Neural progenitor cell (in vitro differentiated cells): ENCODE data around the gene MAPK8. TPM values are rescaled to one million over a fixed set of nuclear protein-coding genes. Genes with fewer than 3 reads are reported as not detected.

ENCODE experiments used
- DNase-seq: peaks from one replicate; pipeline ENCODE4 v3.0.0-alpha.2; 2016; ENCODE audit warnings: low spot score
- H2AFZ ChIP-seq: fragments of 200-600 bp; sonication (generic); replicated peaks from 2 replicates; pipeline ENCODE4 v1.6.1; 2016; ENCODE audit warnings: antibody characterized with exemption
- H3F3A ChIP-seq: fragments of 200-600 bp; sonication (generic); 2 replicates; pipeline ENCODE4 v1.6.1; 2016; ENCODE audit warnings: antibody characterized with exemption, low read depth
- H3K27ac ChIP-seq: fragments of 200-600 bp; sonication (generic); 2 replicates; pipeline ENCODE4 v1.5.1; 2016; ENCODE audit warnings: mild to moderate bottlenecking
- H3K27me3 ChIP-seq: fragments of 200-600 bp; sonication (generic); 2 replicates; pipeline ENCODE4 v1.6.1; 2016; ENCODE audit warnings: mild to moderate bottlenecking, moderate library complexity
- H3K36me3 ChIP-seq: fragments of 200-600 bp; sonication (generic); 2 replicates; pipeline ENCODE4 v1.5.1; 2016
- H3K4me1 ChIP-seq: fragments of 200-600 bp; sonication (generic); 2 replicates; pipeline ENCODE4 v1.6.1; 2016; ENCODE audit warnings: mixed run types
- H3K4me2 ChIP-seq: fragments of 200-600 bp; sonication (generic); 2 replicates; pipeline ENCODE4 v1.6.1; 2016
- H3K4me3 ChIP-seq: fragments of 200-600 bp; sonication (generic); 2 replicates; pipeline ENCODE4 v1.5.1; 2016
- H3K79me2 ChIP-seq: fragments of 200-600 bp; sonication (generic); 2 replicates; pipeline ENCODE4 v1.6.1; 2016; ENCODE audit warnings: low read depth
- H3K9ac ChIP-seq: fragments of 200-600 bp; sonication (generic); 2 replicates; pipeline ENCODE4 v1.6.1; 2016
- H3K9me3 ChIP-seq: fragments of 200-600 bp; sonication (generic); 2 replicates; pipeline ENCODE4 v1.5.1; 2016; ENCODE audit warnings: low read depth
- H4K20me1 ChIP-seq: fragments of 200-600 bp; sonication (generic); 2 replicates; pipeline ENCODE4 v1.6.1; 2016; ENCODE audit warnings: low read depth
- H3K27ac Mint-ChIP-seq: 3 replicates; pipeline ENCODE4 v1.8.0; 2021; ENCODE audit warnings: mixed read lengths
- H3K27me3 Mint-ChIP-seq: 2 replicates; pipeline ENCODE4 v1.8.0; 2022; ENCODE audit warnings: low read depth, mild to moderate bottlenecking, inconsistent platforms, moderate library complexity, mixed read lengths; ENCODE audit not compliant: insufficient read depth
- H3K36me3 Mint-ChIP-seq: 3 replicates; pipeline ENCODE4 v1.8.0; 2021; ENCODE audit warnings: mixed read lengths
- H3K4me1 Mint-ChIP-seq: 3 replicates; pipeline ENCODE4 v1.8.0; 2021; ENCODE audit warnings: mixed read lengths
- H3K4me3 Mint-ChIP-seq: 3 replicates; pipeline ENCODE4 v1.8.0; 2021; ENCODE audit warnings: mild to moderate bottlenecking, moderate library complexity, mixed read lengths
- H3K9me3 Mint-ChIP-seq: 3 replicates; pipeline ENCODE4 v1.8.0; 2020; ENCODE audit warnings: mixed read lengths
- EZH2 ChIP-seq: fragments of 200-600 bp; sonication (generic); IDR thresholded peaks from 2 replicates; pipeline ENCODE4 v1.6.1; 2017; ENCODE audit warnings: antibody characterized with exemption, mild to moderate bottlenecking, moderate library complexity
- EZH2phosphoT487 ChIP-seq: fragments of 200-600 bp; sonication (generic); IDR thresholded peaks from 2 replicates; pipeline ENCODE4 v1.6.1; 2017; ENCODE audit warnings: antibody characterized with exemption
- total RNA-seq: library from RNA; depleted of rRNA; stranded (reverse); fragments of >200 nt; gene quantifications from 2 replicates; pipeline ENCODE4 v1.2.3, GENCODE V29; 2015; ENCODE audit warnings: low replicate concordance
- TF ChIP-seq, protein P1 (sequence below): fragments of 200-600 bp; sonication (generic); IDR thresholded peaks from 2 replicates; pipeline ENCODE4 v1.5.1; 2017; ENCODE audit warnings: antibody characterized with exemption, mild to moderate bottlenecking

MAPK8 gene
- total RNA-seq, 1 donor from 2014 or later = 166 TPM

DNA sequence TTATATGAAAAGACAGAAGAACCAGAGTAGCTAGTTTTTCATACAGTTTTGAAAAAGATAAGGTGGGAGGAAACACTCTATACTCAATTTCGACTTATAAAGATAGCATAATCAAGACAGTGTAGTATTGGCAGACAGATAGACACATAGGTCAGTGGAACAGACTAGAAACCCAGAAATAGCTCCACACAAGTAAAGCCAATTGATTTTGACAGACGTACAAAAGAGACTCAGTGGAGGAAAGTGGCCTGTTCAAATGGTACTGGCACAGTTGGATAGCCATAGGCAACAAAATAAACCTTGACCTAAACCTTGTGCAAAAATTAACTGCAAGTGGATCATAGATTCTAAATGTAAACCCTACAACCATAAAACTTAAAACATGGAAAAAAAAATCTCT, 46.8 kb downstream of the MAPK8 start:
- DNase-seq = no peak
- no peak overlapping the region for H3K27ac Mint-ChIP-seq
- H3K4me1 Mint-ChIP-seq = no peaks in the 10 kb centered on the region
- peaks cover 42% of the 10 kb centered on the region for H3K36me3 Mint-ChIP-seq
- Histone ChIP-seq H2AFZ (no peak overlapping the region), H3K4me2 (no peak overlapping the region), H3K27me3 (no peaks in the 10 kb centered on the region), H3K4me1 (no peaks in the 10 kb centered on the region), H3K9me3 (peaks cover 3% of the 10 kb centered on the region), H3K79me2 (peaks cover 73% of the 10 kb centered on the region), H4K20me1 (peaks cover 6% of the 10 kb centered on the region), H3K4me3 (no peak overlapping the region), H3F3A (no peaks in the 10 kb centered on the region), H3K36me3 (no peaks in the 10 kb centered on the region), H3K27ac (no peak overlapping the region), H3K9ac (no peak overlapping the region)
- H3K9me3 Mint-ChIP-seq = peaks cover 72% of the 10 kb centered on the region
- H3K27me3 Mint-ChIP-seq = no peaks in the 10 kb centered on the region
- TF ChIP-seq EZH2phosphoT487 (no peak), EZH2 (no peak)
- TF ChIP-seq, protein P1, sequence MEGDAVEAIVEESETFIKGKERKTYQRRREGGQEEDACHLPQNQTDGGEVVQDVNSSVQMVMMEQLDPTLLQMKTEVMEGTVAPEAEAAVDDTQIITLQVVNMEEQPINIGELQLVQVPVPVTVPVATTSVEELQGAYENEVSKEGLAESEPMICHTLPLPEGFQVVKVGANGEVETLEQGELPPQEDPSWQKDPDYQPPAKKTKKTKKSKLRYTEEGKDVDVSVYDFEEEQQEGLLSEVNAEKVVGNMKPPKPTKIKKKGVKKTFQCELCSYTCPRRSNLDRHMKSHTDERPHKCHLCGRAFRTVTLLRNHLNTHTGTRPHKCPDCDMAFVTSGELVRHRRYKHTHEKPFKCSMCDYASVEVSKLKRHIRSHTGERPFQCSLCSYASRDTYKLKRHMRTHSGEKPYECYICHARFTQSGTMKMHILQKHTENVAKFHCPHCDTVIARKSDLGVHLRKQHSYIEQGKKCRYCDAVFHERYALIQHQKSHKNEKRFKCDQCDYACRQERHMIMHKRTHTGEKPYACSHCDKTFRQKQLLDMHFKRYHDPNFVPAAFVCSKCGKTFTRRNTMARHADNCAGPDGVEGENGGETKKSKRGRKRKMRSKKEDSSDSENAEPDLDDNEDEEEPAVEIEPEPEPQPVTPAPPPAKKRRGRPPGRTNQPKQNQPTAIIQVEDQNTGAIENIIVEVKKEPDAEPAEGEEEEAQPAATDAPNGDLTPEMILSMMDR = no peak
- no peak overlapping the region for H3K4me3 Mint-ChIP-seq

DNA sequence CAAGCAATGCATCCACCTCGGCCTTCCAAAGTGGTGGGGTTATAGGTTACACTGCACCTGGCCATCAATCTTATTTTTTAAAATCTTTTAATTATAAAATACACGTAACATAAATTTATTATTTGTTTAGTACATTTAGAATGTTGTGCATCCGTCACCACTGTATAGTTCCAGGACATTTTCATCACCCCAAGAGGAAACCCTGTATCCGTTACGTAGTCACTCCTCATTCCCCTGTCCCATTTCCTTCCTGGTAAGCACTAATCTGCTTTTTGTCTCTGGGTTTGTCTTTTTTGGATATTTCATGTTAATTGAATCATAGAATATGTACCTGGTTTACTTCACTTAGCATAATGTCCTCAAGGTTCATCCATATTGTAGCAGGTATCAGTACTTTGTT, 51.2 kb downstream of the MAPK8 start:
- peaks cover 20% of the 10 kb centered on the region for H3K36me3 Mint-ChIP-seq
- no peaks in the 10 kb centered on the region for H3K36me3 ChIP-seq
- peaks cover 93% of the 10 kb centered on the region for H3K79me2 ChIP-seq
- H3K4me3 Mint-ChIP-seq = no peak overlapping the region
- no peaks in the 10 kb centered on the region for H3K4me1 ChIP-seq
- no peak overlapping the region for H2AFZ ChIP-seq
- no peaks in the 10 kb centered on the region for H3K27me3 Mint-ChIP-seq
- TF ChIP-seq, protein P1 = no peak
- TF ChIP-seq EZH2 (no peak), EZH2phosphoT487 (no peak)
- no peaks in the 10 kb centered on the region for H3F3A ChIP-seq
- no peak overlapping the region for H3K4me2 ChIP-seq
- H3K27ac Mint-ChIP-seq = no peak overlapping the region
- H3K9me3 Mint-ChIP-seq = peaks cover 49% of the 10 kb centered on the region
- no peaks in the 10 kb centered on the region for H3K9me3 ChIP-seq
- H3K9ac ChIP-seq = no peak overlapping the region
- H3K27ac ChIP-seq = no peak overlapping the region
- peaks cover 34% of the 10 kb centered on the region for H4K20me1 ChIP-seq
- no peak overlapping the region for H3K4me3 ChIP-seq
- no peaks in the 10 kb centered on the region for H3K4me1 Mint-ChIP-seq
- no peaks in the 10 kb centered on the region for H3K27me3 ChIP-seq
- no peak for DNase-seq

DNA sequence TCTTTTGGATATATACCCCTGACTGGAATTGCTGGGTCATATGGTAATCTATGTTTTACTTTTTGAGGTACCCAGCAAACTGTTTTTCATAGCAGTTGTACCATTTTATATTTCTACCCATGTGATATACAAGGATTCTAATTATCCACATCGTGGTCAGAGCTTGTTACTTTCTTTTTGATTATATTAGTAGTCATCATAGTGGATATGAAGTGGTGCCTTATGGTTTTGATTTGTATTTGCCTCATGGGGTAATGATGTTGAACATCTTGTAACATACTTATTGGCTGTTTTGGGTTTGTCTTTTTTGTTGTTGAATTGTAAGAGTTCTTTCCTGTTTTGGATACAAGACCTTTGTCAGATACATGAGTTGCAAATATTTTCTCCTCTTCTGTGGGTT, 51.7 kb downstream of the MAPK8 start:
- no peak overlapping the region for H3K4me2 ChIP-seq
- H3K36me3 Mint-ChIP-seq = peaks cover 19% of the 10 kb centered on the region

More for the DNA sequence above, 51.7 kb downstream of the MAPK8 start:
- Histone ChIP-seq H2AFZ (no peak overlapping the region), H4K20me1 (peaks cover 39% of the 10 kb centered on the region), H3K4me1 (no peaks in the 10 kb centered on the region), H3K27me3 (no peaks in the 10 kb centered on the region), H3F3A (peaks cover 4% of the 10 kb centered on the region), H3K79me2 (peaks cover 92% of the 10 kb centered on the region), H3K27ac (no peak overlapping the region), H3K36me3 (no peaks in the 10 kb centered on the region), H3K9ac (no peak overlapping the region), H3K4me3 (no peak overlapping the region), H3K9me3 (no peaks in the 10 kb centered on the region)
- TF ChIP-seq EZH2phosphoT487 (no peak), EZH2 (no peak)
- TF ChIP-seq, protein P1 = no peak
- Mint-ChIP-seq H3K4me3 (no peak overlapping the region), H3K27ac (no peak overlapping the region), H3K27me3 (no peaks in the 10 kb centered on the region), H3K9me3 (peaks cover 44% of the 10 kb centered on the region), H3K4me1 (no peaks in the 10 kb centered on the region)
- no peak for DNase-seq
